Dedifferentiated amniotic fluid mesenchymal stem cell (primary cell): ENCODE measurements around the gene PIAS1.
"Not testable (repeated sequence)": the region's sequence is repeated elsewhere in the genome, so short reads cannot be mapped to it uniquely, and the experiment has no call there.

Experiments
- DNase-seq: peaks from one replicate; pipeline ENCODE4 v3.0.0-alpha.2; 2016; ENCODE audit errors: extremely low spot score

PIAS1 gene

GRCh38 chr15:68053701-68054627 is at the start of gene PIAS1:
Gene PIAS1 (plus strand): TSS chr15:68054315. CDS start chr15:68054327, 12 bp downstream.
- DNase-seq, result peak; percentile 86

- DNase-seq, result not testable (repeated sequence)
Measured at GRCh38 chr15:68007642-68008041, 46.5 kb upstream of the PIAS1 start.

- DNase-seq, result no peak
Measured at GRCh38 chr15:68010361-68011153, 43.6 kb upstream of the PIAS1 start.

- no peak for DNase-seq
Measured at GRCh38 chr15:68012911-68013310, 41.2 kb upstream of the PIAS1 start.

- no peak for DNase-seq
Measured at GRCh38 chr15:68014219-68014618, 39.9 kb upstream of the PIAS1 start.

- no peak for DNase-seq
Measured at GRCh38 chr15:68015244-68015643, 38.9 kb upstream of the PIAS1 start.

- DNase-seq, result no peak
Measured at GRCh38 chr15:68017201-68017600, 36.9 kb upstream of the PIAS1 start.

- no peak for DNase-seq
Measured at GRCh38 chr15:68018797-68019444, 35.2 kb upstream of the PIAS1 start.

- DNase-seq, result no peak
Measured at GRCh38 chr15:68019814-68020525, 34.1 kb upstream of the PIAS1 start.

- DNase-seq, result no peak
Measured at GRCh38 chr15:68020685-68021084, 33.4 kb upstream of the PIAS1 start.

GRCh38 chr15:68022061-68022460 is 32.1 kb upstream of the PIAS1 start:
- DNase-seq, result no peak

GRCh38 chr15:68023307-68024101 is 30.6 kb upstream of the PIAS1 start:
- DNase-seq, result no peak

GRCh38 chr15:68025835-68026424 is 28.2 kb upstream of the PIAS1 start:
- peak; percentile 26 for DNase-seq

GRCh38 chr15:68027388-68027787 is 26.7 kb upstream of the PIAS1 start:
- no peak for DNase-seq

- no peak for DNase-seq
Measured at GRCh38 chr15:68028137-68028887, 25.8 kb upstream of the PIAS1 start.

GRCh38 chr15:68028888-68029207 is 25.3 kb upstream of the PIAS1 start:
- DNase-seq, result no peak

- DNase-seq, result no peak
Measured at GRCh38 chr15:68029959-68030358, 24.2 kb upstream of the PIAS1 start.

- no peak for DNase-seq
Measured at GRCh38 chr15:68031404-68031803, 22.7 kb upstream of the PIAS1 start.

- DNase-seq, result no peak
Measured at GRCh38 chr15:68032672-68033071, 21.4 kb upstream of the PIAS1 start.

- no peak for DNase-seq
Measured at GRCh38 chr15:68034081-68034480, 20.0 kb upstream of the PIAS1 start.
